ENCODE measurements around the gene SFXN3.

- no peak for TF ChIP-seq POLR2AphosphoS5 (IDR thresholded peaks at IDR 0.05)
- TF ChIP-seq CTCF (IDR thresholded peaks at IDR 0.05): no peak
- no peak for TF ChIP-seq EP300 (IDR thresholded peaks at IDR 0.05)
Observed at GRCh38 chr10:101006593-101007098, 24.4 kb upstream of the SFXN3 start.

Measured in upper lobe of left lung (tissue), 4 donors.